ENCODE data around the gene MCTP1. TPM values are rescaled to one million over a fixed set of nuclear protein-coding genes. Genes with fewer than 3 reads are reported as not detected.
A peak's percentile ranks its signal among the peaks of the same experiment; 100 is the strongest.

Gene MCTP1
- total RNA-seq, 1 donor: 5.8 TPM

DNA sequence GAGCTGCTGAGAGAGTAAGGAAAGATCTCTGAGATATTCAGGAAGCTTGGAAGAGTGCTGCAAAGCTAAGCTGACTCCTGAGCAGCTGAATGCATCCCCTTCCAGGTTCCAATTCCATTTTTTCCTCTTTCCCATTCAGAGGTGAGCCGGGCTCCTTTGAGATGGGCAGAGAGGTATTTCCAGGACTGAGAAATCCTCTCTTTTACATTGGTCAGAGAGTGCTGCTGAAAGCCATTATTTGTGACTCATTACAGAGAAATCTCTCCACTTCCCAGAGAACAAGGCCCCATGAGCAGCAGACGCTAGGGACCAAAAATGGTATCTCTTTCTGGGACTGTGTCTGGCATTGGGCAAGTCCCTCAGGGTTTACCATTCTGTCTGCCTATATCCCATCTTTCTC lies 3.7 kb downstream of the MCTP1 start:
- Histone ChIP-seq H3K36me3 (ENCODE audit: insufficient read depth, low read length) (no peaks in the 10 kb centered on the region), H3K27ac (ENCODE audit: low read depth, low read length) (no peak overlapping the region), H3K4me2 (ENCODE audit: insufficient read depth, low read length) (no peak overlapping the region), H3K9me3 (ENCODE audit: low read depth, low read length) (no peaks in the 10 kb centered on the region), H2AFZ (ENCODE audit: low read length) (no peak overlapping the region), H3K27me3 (ENCODE audit: insufficient read depth, low read length) (peaks cover 52% of the 10 kb centered on the region), H3K4me3 (ENCODE audit: insufficient read depth, low read length) (no peak overlapping the region), H3K79me2 (ENCODE audit: insufficient read depth, low read length) (no peaks in the 10 kb centered on the region), H3K4me1 (ENCODE audit: insufficient read depth, low read length) (peaks cover 4% of the 10 kb centered on the region), H4K20me1 (ENCODE audit: insufficient read depth, low read length) (no peaks in the 10 kb centered on the region)
- DNase-seq (ENCODE audit: insufficient read length, low spot score, missing footprints): peak; percentile 88
- TF ChIP-seq, protein P1, sequence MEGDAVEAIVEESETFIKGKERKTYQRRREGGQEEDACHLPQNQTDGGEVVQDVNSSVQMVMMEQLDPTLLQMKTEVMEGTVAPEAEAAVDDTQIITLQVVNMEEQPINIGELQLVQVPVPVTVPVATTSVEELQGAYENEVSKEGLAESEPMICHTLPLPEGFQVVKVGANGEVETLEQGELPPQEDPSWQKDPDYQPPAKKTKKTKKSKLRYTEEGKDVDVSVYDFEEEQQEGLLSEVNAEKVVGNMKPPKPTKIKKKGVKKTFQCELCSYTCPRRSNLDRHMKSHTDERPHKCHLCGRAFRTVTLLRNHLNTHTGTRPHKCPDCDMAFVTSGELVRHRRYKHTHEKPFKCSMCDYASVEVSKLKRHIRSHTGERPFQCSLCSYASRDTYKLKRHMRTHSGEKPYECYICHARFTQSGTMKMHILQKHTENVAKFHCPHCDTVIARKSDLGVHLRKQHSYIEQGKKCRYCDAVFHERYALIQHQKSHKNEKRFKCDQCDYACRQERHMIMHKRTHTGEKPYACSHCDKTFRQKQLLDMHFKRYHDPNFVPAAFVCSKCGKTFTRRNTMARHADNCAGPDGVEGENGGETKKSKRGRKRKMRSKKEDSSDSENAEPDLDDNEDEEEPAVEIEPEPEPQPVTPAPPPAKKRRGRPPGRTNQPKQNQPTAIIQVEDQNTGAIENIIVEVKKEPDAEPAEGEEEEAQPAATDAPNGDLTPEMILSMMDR (IDR thresholded peaks at IDR 0.05; ENCODE audit: extremely low read depth, low read depth, low read length): no peak

DNA sequence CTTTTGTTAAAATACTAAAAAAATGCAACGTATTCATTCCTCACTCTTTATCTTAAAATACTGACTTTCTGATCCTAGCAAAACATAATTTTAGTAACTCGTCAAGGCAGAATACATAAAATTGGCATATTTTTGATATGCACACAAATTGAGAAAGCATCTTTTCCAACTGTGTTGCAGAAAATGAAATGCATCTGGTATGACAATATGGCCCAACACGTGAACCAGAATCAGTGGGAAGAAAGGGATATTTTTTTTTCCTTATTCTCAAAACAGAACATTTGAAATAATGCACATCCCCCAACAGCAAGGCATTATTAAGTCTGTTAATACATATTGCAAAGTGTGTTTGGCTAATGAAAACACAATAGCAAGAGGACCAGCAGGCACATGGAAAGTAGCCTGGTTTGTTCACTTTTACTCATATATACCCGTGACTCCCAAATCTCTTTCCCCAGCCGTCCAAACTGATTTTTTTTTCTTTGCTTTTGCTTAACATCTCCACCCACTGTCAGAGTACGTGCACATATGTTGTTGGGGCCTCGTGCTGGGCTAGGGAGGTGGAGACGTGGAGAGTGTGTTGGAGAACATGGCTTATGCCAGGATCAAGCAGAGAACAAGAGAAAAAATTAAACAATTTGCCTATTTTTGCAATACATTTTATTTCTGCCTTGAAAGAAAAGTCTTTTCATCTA lies 4.3 kb downstream of the MCTP1 start:
- no peaks in the 10 kb centered on the region for H3K36me3 ChIP-seq (ENCODE audit: insufficient read depth, low read length)
- peaks cover 4% of the 10 kb centered on the region for H3K4me1 ChIP-seq (ENCODE audit: insufficient read depth, low read length)
- no peak for DNase-seq (ENCODE audit: insufficient read length, low spot score, missing footprints)
- no peak overlapping the region for H3K4me2 ChIP-seq (ENCODE audit: insufficient read depth, low read length)
- H3K27ac ChIP-seq (ENCODE audit: low read depth, low read length): no peak overlapping the region
- no peaks in the 10 kb centered on the region for H3K79me2 ChIP-seq (ENCODE audit: insufficient read depth, low read length)
- TF ChIP-seq, protein P1 (IDR thresholded peaks at IDR 0.05; ENCODE audit: extremely low read depth, low read depth, low read length): no peak
- H3K4me3 ChIP-seq (ENCODE audit: insufficient read depth, low read length): no peak overlapping the region
- H3K9me3 ChIP-seq (ENCODE audit: low read depth, low read length): no peaks in the 10 kb centered on the region
- no peaks in the 10 kb centered on the region for H4K20me1 ChIP-seq (ENCODE audit: insufficient read depth, low read length)
- H2AFZ ChIP-seq (ENCODE audit: low read length): no peak overlapping the region
- H3K27me3 ChIP-seq (ENCODE audit: insufficient read depth, low read length): peaks cover 49% of the 10 kb centered on the region

DNA sequence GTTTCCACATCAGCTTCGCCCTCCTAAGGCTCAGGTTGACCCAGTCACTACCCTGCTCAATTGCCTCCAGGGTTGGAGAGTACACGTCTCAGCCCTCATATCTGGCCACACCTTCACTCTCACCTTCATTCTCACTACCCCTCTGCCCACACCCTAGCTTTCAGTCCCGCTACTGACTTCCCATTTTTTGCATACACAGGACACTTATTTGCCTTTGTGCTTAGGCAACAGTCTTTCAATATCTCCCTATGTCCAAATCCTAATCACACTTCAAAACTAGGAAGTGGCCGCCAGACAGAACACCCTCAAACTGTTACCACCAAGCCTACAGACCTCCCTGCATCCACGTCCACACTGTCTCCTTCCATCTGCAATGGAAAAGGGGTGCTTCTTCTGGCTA lies 10.9 kb downstream of the MCTP1 start:
- DNase-seq (ENCODE audit: insufficient read length, low spot score, missing footprints): no peak
- TF ChIP-seq, protein P1 (IDR thresholded peaks at IDR 0.05; ENCODE audit: extremely low read depth, low read depth, low read length): no peak
- Histone ChIP-seq H3K27me3 (ENCODE audit: insufficient read depth, low read length) (peaks cover 25% of the 10 kb centered on the region), H3K27ac (ENCODE audit: low read depth, low read length) (no peak overlapping the region), H3K4me2 (ENCODE audit: insufficient read depth, low read length) (no peak overlapping the region), H2AFZ (ENCODE audit: low read length) (no peak overlapping the region), H3K4me1 (ENCODE audit: insufficient read depth, low read length) (no peaks in the 10 kb centered on the region), H3K9me3 (ENCODE audit: low read depth, low read length) (no peaks in the 10 kb centered on the region), H3K4me3 (ENCODE audit: insufficient read depth, low read length) (no peak overlapping the region), H3K79me2 (ENCODE audit: insufficient read depth, low read length) (no peaks in the 10 kb centered on the region), H4K20me1 (ENCODE audit: insufficient read depth, low read length) (no peaks in the 10 kb centered on the region), H3K36me3 (ENCODE audit: insufficient read depth, low read length) (no peaks in the 10 kb centered on the region)

DNA sequence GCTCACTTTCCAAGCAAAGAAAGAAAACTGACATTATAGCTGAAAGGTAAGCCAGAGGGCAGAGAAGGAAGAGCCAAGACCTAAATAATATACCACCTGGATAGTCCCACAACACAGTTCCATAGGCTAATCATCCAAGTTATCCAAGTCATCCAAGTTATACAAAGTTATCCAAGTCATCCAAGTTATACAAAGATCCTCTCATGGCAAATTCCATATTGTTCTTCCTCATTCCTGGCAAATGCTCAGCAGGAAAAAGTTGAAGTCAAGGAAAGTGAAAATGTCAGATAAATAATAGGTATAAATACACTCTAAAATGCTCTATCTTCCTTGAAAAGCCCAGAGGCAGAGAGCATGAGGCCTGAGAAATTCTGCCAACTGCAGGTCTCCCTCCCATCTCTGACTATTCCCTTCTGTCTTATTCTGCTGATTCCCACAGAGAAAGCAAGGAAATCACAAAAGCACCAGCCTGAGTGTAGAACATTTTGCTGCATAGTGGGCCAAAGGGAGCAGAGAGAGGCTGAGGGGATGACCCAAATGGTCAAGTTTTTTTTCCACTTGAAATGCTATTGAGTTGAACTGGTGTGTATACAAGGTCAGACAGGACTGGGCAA lies 12.5 kb downstream of the MCTP1 start:
- no peaks in the 10 kb centered on the region for H3K9me3 ChIP-seq (ENCODE audit: low read depth, low read length)
- no peaks in the 10 kb centered on the region for H4K20me1 ChIP-seq (ENCODE audit: insufficient read depth, low read length)
- H3K79me2 ChIP-seq (ENCODE audit: insufficient read depth, low read length): no peaks in the 10 kb centered on the region
- DNase-seq (ENCODE audit: insufficient read length, low spot score, missing footprints): no peak
- no peak overlapping the region for H3K27ac ChIP-seq (ENCODE audit: low read depth, low read length)
- H3K4me1 ChIP-seq (ENCODE audit: insufficient read depth, low read length): no peaks in the 10 kb centered on the region
- H3K4me3 ChIP-seq (ENCODE audit: insufficient read depth, low read length): no peak overlapping the region
- TF ChIP-seq, protein P1 (IDR thresholded peaks at IDR 0.05; ENCODE audit: extremely low read depth, low read depth, low read length): no peak
- peaks cover 32% of the 10 kb centered on the region for H3K27me3 ChIP-seq (ENCODE audit: insufficient read depth, low read length)
- no peak overlapping the region for H3K4me2 ChIP-seq (ENCODE audit: insufficient read depth, low read length)
- no peaks in the 10 kb centered on the region for H3K36me3 ChIP-seq (ENCODE audit: insufficient read depth, low read length)
- H2AFZ ChIP-seq (ENCODE audit: low read length): no peak overlapping the region

Data from osteoblast (primary cell).